Liver (tissue), 9 donors: ENCODE measurements around the gene C2orf92. TPM values are rescaled to one million over a fixed set of nuclear protein-coding genes. Genes with fewer than 3 reads are reported as not detected.

Experiments used
- DNase-seq: peaks from one replicate; pipeline ENCODE4 v3.0.0-alpha.2; 2017; ENCODE audit warnings: low spot score
- H3K27ac ChIP-seq, 2 donors: one replicate each; pipeline ENCODE4 v1.7.0; 2013; ENCODE audit warnings: inconsistent platforms in 2 of 2, low read length in 2 of 2, control low read depth in 1 of 2, low read depth in 1 of 2, mild to moderate bottlenecking in 1 of 2
- H3K27me3 ChIP-seq, 4 donors: one replicate each; pipeline versions ENCODE4 v1.6.1 to v1.7.0; 2013; ENCODE audit warnings: low read length in 3 of 4, inconsistent platforms in 1 of 4, mild to moderate bottlenecking in 1 of 4, moderate library complexity in 1 of 4; ENCODE audit not compliant: control insufficient read depth in 4 of 4, insufficient read depth in 4 of 4
- H3K36me3 ChIP-seq, 4 donors: one replicate each; pipeline versions ENCODE4 v1.6.1 to v1.7.0; 2013; ENCODE audit warnings: low read length in 3 of 4, mild to moderate bottlenecking in 3 of 4, low read depth in 1 of 4, moderate library complexity in 1 of 4; ENCODE audit not compliant: control insufficient read depth in 4 of 4, insufficient read depth in 3 of 4
- H3K4me1 ChIP-seq, 4 donors: one replicate each; pipeline versions ENCODE4 v1.6.1 to v1.7.0; 2013; ENCODE audit warnings: low read length in 3 of 4, mild to moderate bottlenecking in 3 of 4, moderate library complexity in 1 of 4; ENCODE audit not compliant: control insufficient read depth in 4 of 4, insufficient read depth in 4 of 4
- H3K4me3 ChIP-seq, 3 donors: one replicate each; pipeline versions ENCODE4 v1.6.1 to v1.7.0; 2013; ENCODE audit warnings: low read length in 3 of 3, control low read depth in 1 of 3, low read depth in 1 of 3, mild to moderate bottlenecking in 1 of 3
- H3K9ac ChIP-seq, 2 donors: one replicate each; pipeline ENCODE4 v1.7.0; 2013; ENCODE audit warnings: low read length in 2 of 2, mild to moderate bottlenecking in 2 of 2, moderate library complexity in 2 of 2, control low read depth in 1 of 2, low read depth in 1 of 2
- H3K9me3 ChIP-seq, 4 donors: one replicate each; pipeline versions ENCODE4 v1.6.1 to v1.7.0; 2013; ENCODE audit warnings: low read length in 3 of 4; ENCODE audit not compliant: control insufficient read depth in 4 of 4
- ATF3 ChIP-seq: IDR thresholded peaks from 2 replicates; pipeline ENCODE4 v1.6.1; 2016; ENCODE audit warnings: antibody characterized with exemption
- CTCF ChIP-seq: fragments of 150-350 bp; IDR thresholded peaks from 2 replicates; pipeline ENCODE4 v1.5.1; 2017; ENCODE audit warnings: improper control_type of control experiment, low read depth, low read length; ENCODE audit not compliant: missing input control
- EGR1 ChIP-seq, 2 donors: IDR thresholded peaks; 2 replicates each; pipeline ENCODE4 v1.6.1; 2016 to 2018; ENCODE audit warnings: antibody characterized with exemption in 2 of 2, low read depth in 2 of 2
- FOXA1 ChIP-seq: IDR thresholded peaks from 2 replicates; pipeline ENCODE4 v1.6.1; 2016; ENCODE audit warnings: antibody characterized with exemption
- FOXA2 ChIP-seq: IDR thresholded peaks from 2 replicates; pipeline ENCODE4 v1.6.1; 2016; ENCODE audit warnings: antibody characterized with exemption
- GABPA ChIP-seq, 2 donors: IDR thresholded peaks in 1 of 2; conservative IDR thresholded peaks in 1 of 2; 2 replicates each; pipeline ENCODE4 v1.6.1; 2016; ENCODE audit warnings: antibody characterized with exemption in 2 of 2, mild to moderate bottlenecking in 1 of 2, moderate library complexity in 1 of 2
- HNF4A ChIP-seq, 2 donors: conservative IDR thresholded peaks; 2 replicates each; pipeline ENCODE4 v1.6.1; 2016; ENCODE audit warnings: antibody characterized with exemption in 2 of 2, mild to moderate bottlenecking in 2 of 2
- HNF4G ChIP-seq: IDR thresholded peaks from 2 replicates; pipeline ENCODE4 v1.6.1; 2016; ENCODE audit warnings: antibody characterized with exemption
- JUND ChIP-seq, 2 donors: IDR thresholded peaks; 2 replicates each; pipeline ENCODE4 v1.6.1; 2016; ENCODE audit warnings: antibody characterized with exemption in 2 of 2
- NR2F2 ChIP-seq: IDR thresholded peaks from 2 replicates; pipeline ENCODE4 v1.6.1; 2016; ENCODE audit warnings: antibody characterized with exemption
- RAD21 ChIP-seq, 2 donors: IDR thresholded peaks; 2 replicates each; pipeline ENCODE4 v1.6.1; 2016; ENCODE audit warnings: antibody characterized with exemption in 2 of 2, mild to moderate bottlenecking in 2 of 2
- RXRA ChIP-seq, 2 donors: IDR thresholded peaks; 2 replicates each; pipeline ENCODE4 v1.6.1; 2017 to 2018; ENCODE audit warnings: antibody characterized with exemption in 2 of 2, mild to moderate bottlenecking in 1 of 2
- SP1 ChIP-seq: IDR thresholded peaks from 2 replicates; pipeline ENCODE4 v1.6.1; 2018; ENCODE audit warnings: antibody characterized with exemption, mild to moderate bottlenecking
- TAF1 ChIP-seq: conservative IDR thresholded peaks from 2 replicates; pipeline ENCODE4 v1.6.1; 2016; ENCODE audit warnings: antibody characterized with exemption, mild to moderate bottlenecking
- YY1 ChIP-seq: IDR thresholded peaks from 2 replicates; pipeline ENCODE4 v1.6.1; 2016; ENCODE audit warnings: antibody characterized with exemption, mild to moderate bottlenecking
- WGBS: extraction: QIAGEN DNeasy Blood & Tissue Kit; methylation state at CpG from one replicate; pipeline ENCODE4 v1.1.7; 2013; 5-methylcytosine and 5-hydroxymethylcytosine counted together
- polyA plus RNA-seq, 2 donors: library from polyadenylated mRNA; stranded (reverse) in 1 of 2; unstranded in 1 of 2; fragments of 200-250 nt in 1 of 2; fragments of >200 nt in 1 of 2; fragmentation: Nextera tagmentation in 1 of 2; extraction: Ambion mirVana in 1 of 2; gene quantifications; one replicate each; pipeline versions ENCODE4 v1.2.1 to v1.2.3, GENCODE V29; 2013 to 2015
- total RNA-seq, 2 donors: library from RNA; depleted of rRNA; stranded (reverse); fragments of >200 nt; gene quantifications; one replicate each; pipeline ENCODE4 v1.2.3, GENCODE V29; 2014
- TF ChIP-seq, protein P1 (sequence below): IDR thresholded peaks from 2 replicates; pipeline ENCODE4 v1.6.1; 2016; ENCODE audit warnings: antibody characterized with exemption
- TF ChIP-seq, protein P2 (sequence below): IDR thresholded peaks from 2 replicates; pipeline ENCODE4 v1.6.1; 2016; ENCODE audit warnings: antibody characterized with exemption, mild to moderate bottlenecking
- TF ChIP-seq, protein P3 (sequence below): IDR thresholded peaks from 2 replicates; pipeline ENCODE4 v1.6.1; 2016; ENCODE audit warnings: antibody characterized with exemption
- donor health status: healthy.
- donor health status: healthy.
- donor health status: healthy.
- donor health status: healthy.
- donor health status: healthy.

Gene C2orf92
- total and polyA plus RNA-seq, 4 donors = 0.96 to 8.0 (median 2.7) TPM

DNA sequence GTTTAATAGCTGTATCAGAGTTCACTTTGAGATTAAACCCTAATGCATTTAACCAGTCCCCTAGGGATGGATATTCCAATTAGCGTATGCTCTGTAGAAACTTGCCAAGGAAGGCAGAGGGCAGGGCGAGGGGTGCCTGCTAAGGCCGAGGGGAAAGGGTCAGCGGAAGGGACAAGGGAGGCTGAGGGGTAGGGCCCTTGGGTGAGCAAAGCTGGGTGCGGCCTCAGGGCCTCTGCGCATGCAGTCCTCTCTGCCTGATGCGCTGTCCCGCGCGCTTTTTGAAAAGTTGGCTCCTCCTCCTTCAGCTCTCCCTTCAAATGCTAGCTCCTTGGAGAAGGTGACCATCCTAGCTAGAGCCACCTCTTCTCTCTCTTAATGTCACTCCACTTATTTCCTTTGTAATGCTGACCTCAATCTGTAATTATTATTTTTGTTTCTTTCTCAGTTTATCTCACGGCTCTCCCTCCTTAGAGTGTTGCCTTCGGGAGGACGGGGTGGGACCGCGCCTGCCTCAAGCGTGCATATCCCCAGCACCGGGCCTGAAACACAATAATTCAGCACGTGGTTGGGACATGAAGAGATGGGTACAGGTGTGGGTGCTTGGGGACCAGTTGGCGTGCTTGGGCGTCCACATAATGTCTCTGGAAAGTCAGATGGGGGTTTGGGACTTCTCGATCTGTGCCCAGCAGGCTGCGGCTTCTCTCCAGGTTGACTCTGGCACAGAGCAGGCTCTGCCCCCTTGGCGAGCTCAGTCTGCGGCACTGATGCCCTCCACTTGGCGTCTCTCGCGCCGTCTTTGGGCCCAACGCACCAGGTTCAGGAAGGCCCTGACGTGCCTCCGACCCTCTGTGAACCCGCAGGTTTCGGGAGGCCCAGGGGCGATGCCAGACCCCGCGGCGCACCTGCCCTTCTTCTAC lies 53.9 kb downstream of the C2orf92 start:
- TF ChIP-seq FOXA1 (no peak), GABPA (IDR thresholded peaks at IDR 0.05 in 1 of 2, conservative IDR thresholded peaks at IDR 0.05 in 1 of 2) (no peak), RXRA (IDR thresholded peaks at IDR 0.05) (no peak), HNF4A (conservative IDR thresholded peaks at IDR 0.05) (no peak), RAD21 (IDR thresholded peaks at IDR 0.05) (no peak), JUND (IDR thresholded peaks at IDR 0.05) (no peak), NR2F2 (no peak), ATF3 (no peak), CTCF (no peak), SP1 (no peak), TAF1 (no peak), FOXA2 (no peak), YY1 (no peak), HNF4G (no peak), EGR1 (IDR thresholded peaks at IDR 0.05; ENCODE audit: low read depth in 2 of 2) (no peak)
- TF ChIP-seq, protein P1, sequence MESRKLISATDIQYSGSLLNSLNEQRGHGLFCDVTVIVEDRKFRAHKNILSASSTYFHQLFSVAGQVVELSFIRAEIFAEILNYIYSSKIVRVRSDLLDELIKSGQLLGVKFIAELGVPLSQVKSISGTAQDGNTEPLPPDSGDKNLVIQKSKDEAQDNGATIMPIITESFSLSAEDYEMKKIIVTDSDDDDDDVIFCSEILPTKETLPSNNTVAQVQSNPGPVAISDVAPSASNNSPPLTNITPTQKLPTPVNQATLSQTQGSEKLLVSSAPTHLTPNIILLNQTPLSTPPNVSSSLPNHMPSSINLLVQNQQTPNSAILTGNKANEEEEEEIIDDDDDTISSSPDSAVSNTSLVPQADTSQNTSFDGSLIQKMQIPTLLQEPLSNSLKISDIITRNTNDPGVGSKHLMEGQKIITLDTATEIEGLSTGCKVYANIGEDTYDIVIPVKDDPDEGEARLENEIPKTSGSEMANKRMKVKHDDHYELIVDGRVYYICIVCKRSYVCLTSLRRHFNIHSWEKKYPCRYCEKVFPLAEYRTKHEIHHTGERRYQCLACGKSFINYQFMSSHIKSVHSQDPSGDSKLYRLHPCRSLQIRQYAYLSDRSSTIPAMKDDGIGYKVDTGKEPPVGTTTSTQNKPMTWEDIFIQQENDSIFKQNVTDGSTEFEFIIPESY = no peak
- TF ChIP-seq, protein P2, sequence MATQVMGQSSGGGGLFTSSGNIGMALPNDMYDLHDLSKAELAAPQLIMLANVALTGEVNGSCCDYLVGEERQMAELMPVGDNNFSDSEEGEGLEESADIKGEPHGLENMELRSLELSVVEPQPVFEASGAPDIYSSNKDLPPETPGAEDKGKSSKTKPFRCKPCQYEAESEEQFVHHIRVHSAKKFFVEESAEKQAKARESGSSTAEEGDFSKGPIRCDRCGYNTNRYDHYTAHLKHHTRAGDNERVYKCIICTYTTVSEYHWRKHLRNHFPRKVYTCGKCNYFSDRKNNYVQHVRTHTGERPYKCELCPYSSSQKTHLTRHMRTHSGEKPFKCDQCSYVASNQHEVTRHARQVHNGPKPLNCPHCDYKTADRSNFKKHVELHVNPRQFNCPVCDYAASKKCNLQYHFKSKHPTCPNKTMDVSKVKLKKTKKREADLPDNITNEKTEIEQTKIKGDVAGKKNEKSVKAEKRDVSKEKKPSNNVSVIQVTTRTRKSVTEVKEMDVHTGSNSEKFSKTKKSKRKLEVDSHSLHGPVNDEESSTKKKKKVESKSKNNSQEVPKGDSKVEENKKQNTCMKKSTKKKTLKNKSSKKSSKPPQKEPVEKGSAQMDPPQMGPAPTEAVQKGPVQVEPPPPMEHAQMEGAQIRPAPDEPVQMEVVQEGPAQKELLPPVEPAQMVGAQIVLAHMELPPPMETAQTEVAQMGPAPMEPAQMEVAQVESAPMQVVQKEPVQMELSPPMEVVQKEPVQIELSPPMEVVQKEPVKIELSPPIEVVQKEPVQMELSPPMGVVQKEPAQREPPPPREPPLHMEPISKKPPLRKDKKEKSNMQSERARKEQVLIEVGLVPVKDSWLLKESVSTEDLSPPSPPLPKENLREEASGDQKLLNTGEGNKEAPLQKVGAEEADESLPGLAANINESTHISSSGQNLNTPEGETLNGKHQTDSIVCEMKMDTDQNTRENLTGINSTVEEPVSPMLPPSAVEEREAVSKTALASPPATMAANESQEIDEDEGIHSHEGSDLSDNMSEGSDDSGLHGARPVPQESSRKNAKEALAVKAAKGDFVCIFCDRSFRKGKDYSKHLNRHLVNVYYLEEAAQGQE = no peak
- TF ChIP-seq, protein P3, sequence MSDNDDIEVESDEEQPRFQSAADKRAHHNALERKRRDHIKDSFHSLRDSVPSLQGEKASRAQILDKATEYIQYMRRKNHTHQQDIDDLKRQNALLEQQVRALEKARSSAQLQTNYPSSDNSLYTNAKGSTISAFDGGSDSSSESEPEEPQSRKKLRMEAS = no peak
- Histone ChIP-seq H3K27ac (no peak overlapping the region), H3K9ac (no peak overlapping the region), H3K36me3 (no peaks in the 10 kb centered on the region), H3K4me1 (no peaks in the 10 kb centered on the region), H3K27me3 (no peaks in the 10 kb centered on the region), H3K4me3 (no peak overlapping the region), H3K9me3 (no peaks in the 10 kb centered on the region)
- 77% methylated on average over 37 of the region's 37 CpGs for WGBS
- no peak for DNase-seq
